IMR-90 (cell line): ENCODE results near the gene PRR14L. TPM values are rescaled to one million over a fixed set of nuclear protein-coding genes. Genes with fewer than 3 reads are reported as not detected.
A peak's percentile ranks its signal among the peaks of the same experiment; 100 is the strongest.

Experiments used
- ATAC-seq: fragments of 200-7000 bp; cut with Tn5 transposase; 2 replicates; pipeline ENCODE4 v1.9.1; 2020; ENCODE audit warnings: low read depth, mild to moderate bottlenecking, moderate library complexity
- BruUV-seq: library from RNA; stranded (reverse); fragments of 400-500 nt; replicated peaks from 2 replicates; lab custom pipeline; 2021; lab: Mats Ljungman, UMichigan
- CTCF ChIA-PET: fragments of 300-600 bp; formaldehyde crosslinking; extraction: SDS; loops from one replicate; lab custom pipeline; 2021; ENCODE audit warnings: antibody characterized with exemption; lab: Yijun Ruan, JAX
- POLR2A ChIA-PET: fragments of 300-600 bp; sonication (Branson Sonifier 250); formaldehyde crosslinking; loops from one replicate; lab custom pipeline; 2022; ENCODE audit warnings: antibody characterized with exemption; ENCODE audit not compliant: unreplicated experiment; lab: Charles Lee
- DNase-seq: peaks from one replicate; pipeline ENCODE4 v3.0.0; 2013
- H2AFZ ChIP-seq: replicated peaks from 2 replicates; pipeline ENCODE3; 2013; ENCODE audit warnings: low read length, mild to moderate bottlenecking; ENCODE audit not compliant: poor library complexity
- H2AK5ac ChIP-seq: 2 replicates; pipeline ENCODE4 v1.6.1; 2013; ENCODE audit warnings: low read depth, low read length, inconsistent platforms
- H2AK9ac ChIP-seq: replicated peaks from 2 replicates; pipeline ENCODE3; 2013; ENCODE audit warnings: mild to moderate bottlenecking, low read depth, low read length, moderate library complexity; ENCODE audit not compliant: poor library complexity
- H2BK120ac ChIP-seq: 2 replicates; pipeline ENCODE4 v1.6.1; 2013; ENCODE audit warnings: low read depth, low read length, inconsistent platforms
- H2BK15ac ChIP-seq: 3 replicates; pipeline ENCODE4 v1.6.1; 2013; ENCODE audit warnings: low read depth, low read length, inconsistent platforms
- H2BK20ac ChIP-seq: 2 replicates; pipeline ENCODE4 v1.6.1; 2013; ENCODE audit warnings: low read depth, mild to moderate bottlenecking, inconsistent platforms, low read length, moderate library complexity
- H2BK5ac ChIP-seq: 2 replicates; pipeline ENCODE4 v1.6.1; 2013; ENCODE audit warnings: mild to moderate bottlenecking, low read depth, low read length, inconsistent platforms; ENCODE audit not compliant: poor library complexity, severe bottlenecking
- H3K14ac ChIP-seq: replicated peaks from 2 replicates; pipeline ENCODE4 v1.6.1; 2013; ENCODE audit warnings: low read depth, low read length, inconsistent platforms
- H3K18ac ChIP-seq: 2 replicates; pipeline ENCODE4 v1.6.1; 2013; ENCODE audit warnings: low read depth, low read length, control low read depth
- H3K23ac ChIP-seq: 2 replicates; pipeline ENCODE4 v1.6.1; 2013; ENCODE audit warnings: low read depth, low read length, inconsistent platforms
- H3K27ac ChIP-seq: 2 replicates; pipeline ENCODE4 v1.5.1; 2013; ENCODE audit warnings: mild to moderate bottlenecking, control low read depth, low read length; ENCODE audit not compliant: insufficient read depth
- H3K27me3 ChIP-seq: 2 replicates; pipeline ENCODE4 v1.6.1; 2013; ENCODE audit warnings: low read length; ENCODE audit not compliant: control insufficient read depth, insufficient read depth
- H3K36me3 ChIP-seq: 2 replicates; pipeline ENCODE4 v1.6.1; 2013; ENCODE audit warnings: low read length, mixed read lengths; ENCODE audit not compliant: control insufficient read depth, insufficient read depth
- H3K4ac ChIP-seq: 2 replicates; pipeline ENCODE4 v1.6.1; 2013; ENCODE audit warnings: low read depth, low read length, inconsistent platforms
- H3K4me1 ChIP-seq: 2 replicates; pipeline ENCODE4 v1.6.1; 2013; ENCODE audit warnings: low read length, mixed read lengths; ENCODE audit not compliant: control insufficient read depth, insufficient read depth
- H3K4me2 ChIP-seq: 2 replicates; pipeline ENCODE4 v1.6.1; 2013; ENCODE audit warnings: low read depth, mild to moderate bottlenecking, control low read depth, low read length, moderate library complexity
- H3K4me3 ChIP-seq: 2 replicates; pipeline ENCODE4 v1.5.1; 2013; ENCODE audit warnings: low read depth, mild to moderate bottlenecking, control low read depth, low read length, moderate library complexity; ENCODE audit not compliant: insufficient read depth
- H3K56ac ChIP-seq: 2 replicates; pipeline ENCODE4 v1.6.1; 2013; ENCODE audit warnings: low read length, inconsistent platforms; ENCODE audit not compliant: insufficient read depth; ENCODE audit errors: extremely low read depth
- H3K79me1 ChIP-seq, 2 experiments: 2 replicates each; pipeline ENCODE4 v1.6.1; 2013; ENCODE audit warnings: low read length in 2 of 2, inconsistent platforms in 1 of 2, low read depth in 1 of 2
- H3K9ac ChIP-seq: 2 replicates; pipeline ENCODE4 v1.6.1; 2013; ENCODE audit warnings: low read depth, low read length, control low read depth
- H3K9me1 ChIP-seq: 2 replicates; pipeline ENCODE4 v1.6.1; 2013; ENCODE audit warnings: low read length, inconsistent platforms; ENCODE audit not compliant: insufficient read depth
- H3K9me3 ChIP-seq: 2 replicates; pipeline ENCODE4 v1.6.1; 2013; ENCODE audit warnings: low read length; ENCODE audit not compliant: control insufficient read depth, insufficient read depth
- H4K20me1 ChIP-seq: 2 replicates; pipeline ENCODE4 v1.6.1; 2013; ENCODE audit warnings: low read length, inconsistent platforms; ENCODE audit not compliant: insufficient read depth
- H4K5ac ChIP-seq: 2 replicates; pipeline ENCODE4 v1.6.1; 2013; ENCODE audit warnings: mild to moderate bottlenecking, low read depth, low read length, control low read depth
- H4K8ac ChIP-seq, 2 experiments: 2 replicates each; pipeline ENCODE4 v1.6.1; 2013; ENCODE audit warnings: low read depth in 2 of 2, low read length in 2 of 2, control low read depth in 1 of 2, inconsistent platforms in 1 of 2
- H4K91ac ChIP-seq: 2 replicates; pipeline ENCODE4 v1.6.1; 2013; ENCODE audit warnings: low read depth, low read length, inconsistent platforms; ENCODE audit not compliant: insufficient read depth
- ELK1 ChIP-seq: fragments of 150-350 bp; IDR thresholded peaks from 2 replicates; pipeline ENCODE4 v1.6.1; 2016; ENCODE audit warnings: low read depth, mild to moderate bottlenecking, low read length, moderate library complexity, borderline replicate concordance
- MAFK ChIP-seq: IDR thresholded peaks from 2 replicates; pipeline ENCODE4 v1.6.1; 2012; ENCODE audit warnings: low read depth, low read length, improper control_type of control experiment
- WGBS, 2 experiments: methylation state at CpG; one replicate each; pipeline versions ENCODE4 v1.1.5 to v1.1.7; 2013; ENCODE audit warnings: missing lambda C conversion rate in 2 of 2; ENCODE audit not compliant: insufficient read length in 1 of 2; ENCODE audit errors: extremely low coverage in 2 of 2; 5-methylcytosine and 5-hydroxymethylcytosine counted together
- dilution Hi-C: fragments of 300-500 bp; cut with HindIII; formaldehyde crosslinking; loops from one replicate; pipeline ENCODE4 v1.14.3; 2018; ENCODE audit warnings: low sequenced_read_pairs; ENCODE audit not compliant: unreplicated experiment
- in situ Hi-C: fragments of 300-500 bp; cut with MboI; formaldehyde crosslinking; loops from 3 replicates; pipeline ENCODE4 v1.14.3; 2019; ENCODE audit warnings: low sequenced_read_pairs, inconsistent platforms, mixed read lengths
- intact Hi-C: fragments of 100-400 bp; cut with micrococcal nuclease; formaldehyde crosslinking; loops from 2 replicates; pipeline ENCODE4 v1.10.0; 2022
- polyA plus RNA-seq, 3 experiments: library from polyadenylated mRNA; depleted of rRNA; stranded (reverse); fragments of >200 nt; gene quantifications; 2 replicates each; pipeline ENCODE4 v1.2.3, GENCODE V29; 2012; ENCODE audit warnings: low replicate concordance in 1 of 3
- total RNA-seq: library from RNA; depleted of rRNA; stranded (reverse); fragments of >200 nt; gene quantifications from 2 replicates; pipeline ENCODE4 v1.2.3, GENCODE V29; 2012

PRR14L gene
- total and polyA plus RNA-seq, 2 of the 4 experiments (the other 2 are of a cell fraction): 9.0 to 19.7 TPM

GRCh38 chr22:31733580-31734079, 16.3 kb downstream of the PRR14L start:
- Histone ChIP-seq H4K20me1 (peaks cover 18% of the 10 kb centered on the region), H3K18ac (no peak overlapping the region), H2BK15ac (no peak overlapping the region), H3K27me3 (no peaks in the 10 kb centered on the region), H3K36me3 (peaks cover 9% of the 10 kb centered on the region), H3K4ac (no peak overlapping the region; the same call in 1 of the 2 replicates), H2AFZ (no peak overlapping the region), H3K27ac (no peak overlapping the region), H3K9me1 (0 out of 2 replicates have a peak, but pooled peaks cover 14% of the 10 kb centered on the region), H3K79me1 (peaks cover 20 to 66% of the 10 kb centered on the region in 2 experiments), H3K56ac (no peak overlapping the region), H3K4me3 (no peak overlapping the region), H2BK20ac (no peak overlapping the region), H2BK120ac (no peak overlapping the region), H3K9me3 (no peaks in the 10 kb centered on the region), H4K5ac (no peak overlapping the region), H3K9ac (no peak overlapping the region), H2BK5ac (peak overlapping the region; percentile 32), H3K4me1 (peaks cover 7% of the 10 kb centered on the region), H2AK9ac (no peak overlapping the region), H2AK5ac (peak overlapping the region; percentile 2; the same call in 1 of the 2 replicates), H3K4me2 (no peak overlapping the region), H4K91ac (no peak overlapping the region), H3K23ac (no peak overlapping the region), H3K14ac (no peak overlapping the region), H4K8ac (no peak overlapping the region)
- 92% methylated on average over 2 of the region's 7 CpGs; no CpG with 5 or more reads in 1 of the 2 experiments for WGBS, 2 experiments
- ATAC-seq (no peak), DNase-seq (no peak)
- in situ Hi-C loops: no loop called here
- TF ChIP-seq ELK1: no peak
- TF ChIP-seq MAFK: no peak
- POLR2A ChIA-PET: no interaction called here
- dilution Hi-C loops: no loop called here
- BruUV-seq: no TSS peak
- CTCF ChIA-PET: no interaction called here
- intact Hi-C loops: no loop called here
